Endothelial cell of umbilical vein (primary cell): ENCODE results near the gene SPATA7. TPM values are rescaled to one million over a fixed set of nuclear protein-coding genes. Genes with fewer than 3 reads are reported as not detected.

Source experiments
- BruUV-seq: library from RNA; stranded (reverse); fragments of 400-500 nt; replicated peaks from 2 replicates; lab custom pipeline; 2021; lab: Mats Ljungman, UMichigan
- CTCF ChIA-PET: fragments of 300-600, 350-600 bp; sonication (Branson Sonifier 250); formaldehyde crosslinking; loops from one replicate; lab custom pipeline; 2021; ENCODE audit warnings: antibody characterized with exemption, inconsistent platforms; lab: Charles Lee
- POLR2A ChIA-PET: fragments of 300-600, 350-600 bp; sonication (Branson Sonifier 250); formaldehyde crosslinking; loops from one replicate; lab custom pipeline; 2021; ENCODE audit warnings: antibody characterized with exemption, inconsistent platforms; lab: Charles Lee
- DNase-seq: peaks from one replicate; pipeline ENCODE4 v3.0.0-alpha.2; 2011; ENCODE audit warnings: low read depth, low spot score
- FAIRE-seq: peaks from 2 replicates; lab custom pipeline; 2011; peaks lifted over from hg19 to GRCh38; lab: Jason Lieb, UNC
- H2AFZ ChIP-seq: 2 replicates; pipeline ENCODE4 v1.6.0; 2012; ENCODE audit warnings: low read depth, low read length, control low read depth, inconsistent platforms
- H3K27ac ChIP-seq: 2 replicates; pipeline ENCODE4 v1.5.1; 2011; ENCODE audit warnings: low read depth, mild to moderate bottlenecking, control low read depth, low read length, moderate library complexity; ENCODE audit not compliant: insufficient read depth
- H3K27me3 ChIP-seq, 2 experiments: 2 replicates each; pipeline versions ENCODE4 v1.6.0 to v1.6.1; 2011; ENCODE audit warnings: low read length in 2 of 2, mixed read lengths in 1 of 2; ENCODE audit not compliant: control insufficient read depth in 2 of 2, insufficient read depth in 2 of 2
- H3K36me3 ChIP-seq, 2 experiments: 2 replicates in 1 of 2; 3 replicates in 1 of 2; pipeline ENCODE4 v1.5.1; 2011; ENCODE audit warnings: low read length in 2 of 2, mild to moderate bottlenecking in 1 of 2, moderate library complexity in 1 of 2; ENCODE audit not compliant: control insufficient read depth in 2 of 2, insufficient read depth in 2 of 2; ENCODE audit errors: extremely low read depth in 1 of 2
- H3K4me1 ChIP-seq: 3 replicates; pipeline ENCODE4 v1.5.1; 2011; ENCODE audit warnings: mild to moderate bottlenecking, low read length; ENCODE audit not compliant: control insufficient read depth, insufficient read depth; ENCODE audit errors: extremely low read depth
- H3K4me2 ChIP-seq: 2 replicates; pipeline ENCODE4 v1.6.1; 2011; ENCODE audit warnings: low read length, control low read depth, mixed read lengths; ENCODE audit not compliant: insufficient read depth
- H3K4me3 ChIP-seq, 3 experiments: fragments of 200-600 bp in 1 of 3; sonication (generic), shearing (Covaris generic) in 1 of 3; replicated peaks in 1 of 3; 2 replicates each; pipeline ENCODE4 v1.5.1; 2011 to 2016; ENCODE audit warnings: control low read depth in 3 of 3, low read length in 3 of 3, mild to moderate bottlenecking in 2 of 3, inconsistent platforms in 1 of 3, low read depth in 1 of 3, moderate library complexity in 1 of 3; ENCODE audit not compliant: insufficient read depth in 1 of 3
- H3K79me2 ChIP-seq: 2 replicates; pipeline ENCODE4 v1.6.0; 2012; ENCODE audit warnings: low read length, inconsistent platforms; ENCODE audit not compliant: control insufficient read depth, insufficient read depth
- H3K9ac ChIP-seq: replicated peaks from 2 replicates; pipeline ENCODE3; 2011; ENCODE audit warnings: low read length, control low read depth; ENCODE audit not compliant: insufficient read depth; ENCODE audit errors: extremely low read depth
- H3K9me1 ChIP-seq: replicated peaks from 3 replicates; pipeline ENCODE4 v1.6.0; 2011; ENCODE audit warnings: mild to moderate bottlenecking, low read length; ENCODE audit not compliant: control insufficient read depth, insufficient read depth; ENCODE audit errors: extremely low read depth
- H3K9me3 ChIP-seq: replicated peaks from 2 replicates; pipeline ENCODE4 v1.5.1; 2012; ENCODE audit warnings: low read length, inconsistent platforms; ENCODE audit not compliant: control insufficient read depth, insufficient read depth
- H4K20me1 ChIP-seq: replicated peaks from 2 replicates; pipeline ENCODE3; 2011; ENCODE audit warnings: mild to moderate bottlenecking, low read length; ENCODE audit not compliant: control insufficient read depth, insufficient read depth; ENCODE audit errors: extremely low read depth
- CTCF ChIP-seq, 2 donors: IDR thresholded peaks; 1 replicate in 1 of 2; 2 replicates in 1 of 2; pipeline ENCODE4 v1.5.1; 2011; ENCODE audit warnings: low read length in 2 of 2, mild to moderate bottlenecking in 2 of 2, moderate library complexity in 2 of 2, control low read depth in 1 of 2, inconsistent platforms in 1 of 2, low read depth in 1 of 2; ENCODE audit not compliant: insufficient read depth in 1 of 2; ENCODE audit errors: extremely low read depth in 1 of 2
- EZH2 ChIP-seq: IDR thresholded peaks from 2 replicates; pipeline ENCODE4 v1.6.1; 2012; ENCODE audit warnings: borderline replicate concordance, low read depth, mild to moderate bottlenecking, moderate library complexity, low read length, inconsistent platforms; ENCODE audit not compliant: severe bottlenecking
- FOS ChIP-seq: IDR thresholded peaks from 2 replicates; pipeline ENCODE4 v1.6.1; 2011; ENCODE audit warnings: mild to moderate bottlenecking, low read length, moderate library complexity, borderline replicate concordance; ENCODE audit not compliant: insufficient read depth
- GATA2 ChIP-seq: IDR thresholded peaks from 2 replicates; pipeline ENCODE4 v1.7.0; 2011; ENCODE audit warnings: low read depth, mild to moderate bottlenecking, moderate library complexity, mixed read lengths, low read length; ENCODE audit not compliant: insufficient read length, insufficient read depth
- JUN ChIP-seq: IDR thresholded peaks from 2 replicates; pipeline ENCODE4 v1.6.1; 2011; ENCODE audit warnings: borderline replicate concordance, low read depth; ENCODE audit not compliant: insufficient read length, insufficient read depth
- MAX ChIP-seq: IDR thresholded peaks from 2 replicates; pipeline ENCODE4 v1.6.1; 2011; ENCODE audit not compliant: insufficient read depth, insufficient read length
- MYC ChIP-seq: IDR thresholded peaks from one replicate; pipeline ENCODE4 v1.6.1; 2011; ENCODE audit warnings: mild to moderate bottlenecking, low read depth, low read length
- POLR2A ChIP-seq: IDR thresholded peaks from 2 replicates; pipeline ENCODE4 v1.6.1; 2012; ENCODE audit warnings: low read depth, mild to moderate bottlenecking, control low read depth, low read length
- POLR2AphosphoS5 ChIP-seq: IDR thresholded peaks from 2 replicates; pipeline ENCODE4 v1.6.1; 2012; ENCODE audit warnings: low read depth, mild to moderate bottlenecking, control low read depth, low read length, moderate library complexity; ENCODE audit not compliant: insufficient read depth
- dilution Hi-C: fragments of 300-500 bp; cut with MboI; formaldehyde crosslinking; loops from one replicate; pipeline ENCODE4 v1.15.0; 2019; ENCODE audit warnings: low sequenced_read_pairs; ENCODE audit not compliant: extremely low pct_ligation_motif_present
- intact Hi-C: fragments of 100-400 bp; cut with micrococcal nuclease; formaldehyde crosslinking; loops from one replicate; pipeline ENCODE4 v1.10.0; 2022
- polyA plus RNA-seq, 4 experiments: library from polyadenylated mRNA; depleted of rRNA in 3 of 4; stranded (reverse) in 3 of 4; unstranded in 1 of 4; fragments of >200 nt; gene quantifications; 2 replicates each; pipeline versions ENCODE4 v1.2.1 to v1.2.3, GENCODE V29; 2011 to 2012; ENCODE audit warnings: missing spikeins in 1 of 4
- total RNA-seq: library from RNA; stranded (reverse); gene quantifications from 2 replicates; pipeline ENCODE4 v1.2.3, GENCODE V29; 2021

Gene SPATA7
- total and polyA plus RNA-seq, 2 donors (not counting 3 experiments of a cell fraction or from before 2014, with no cell fraction given): 4.0 to 9.7 TPM

GRCh38 chr14:88417594-88417993 lies 32.1 kb downstream of the SPATA7 start:
- H4K20me1 ChIP-seq: no peaks in the 10 kb centered on the region
- intact Hi-C loops: no loop called here
- H3K27ac ChIP-seq: no peak overlapping the region
- H3K4me1 ChIP-seq: no peaks in the 10 kb centered on the region
- no peak overlapping the region for H3K4me3 ChIP-seq
- FAIRE-seq (no peak), DNase-seq (no peak)
- ChIA-PET POLR2A (no interaction called here), CTCF (no interaction called here)
- no peaks in the 10 kb centered on the region for H3K79me2 ChIP-seq
- no peak overlapping the region for H2AFZ ChIP-seq
- dilution Hi-C loops: no loop called here
- no peak overlapping the region for H3K4me2 ChIP-seq
- H3K36me3 ChIP-seq: peaks cover 0 to 3% of the 10 kb centered on the region in 2 experiments
- no peaks in the 10 kb centered on the region for H3K9me3 ChIP-seq
- H3K27me3 ChIP-seq: no peaks in the 10 kb centered on the region
- TF ChIP-seq CTCF (IDR thresholded peaks at IDR 0.05; ENCODE audit: extremely low read depth in 1 of 2, insufficient read depth in 1 of 2, low read depth in 1 of 2, low read length in 2 of 2) (no peak), JUN (no peak), MYC (no peak), FOS (no peak), POLR2A (no peak), EZH2 (no peak), POLR2AphosphoS5 (no peak), GATA2 (no peak), MAX (no peak)
- H3K9ac ChIP-seq: no peak overlapping the region
- no peaks in the 10 kb centered on the region for H3K9me1 ChIP-seq
- no TSS peak for BruUV-seq
